Ecto neural progenitor cell (in vitro differentiated cells): ENCODE data around the gene HOXD12.

Source experiments
- DNase-seq: peaks from one replicate; pipeline ENCODE4 v3.0.0-alpha.2; 2018; ENCODE audit warnings: low spot score

Gene HOXD12

GRCh38 chr2:176148751-176149421 lies 49.3 kb downstream of the HOXD12 start:
- no peak for DNase-seq

DNA sequence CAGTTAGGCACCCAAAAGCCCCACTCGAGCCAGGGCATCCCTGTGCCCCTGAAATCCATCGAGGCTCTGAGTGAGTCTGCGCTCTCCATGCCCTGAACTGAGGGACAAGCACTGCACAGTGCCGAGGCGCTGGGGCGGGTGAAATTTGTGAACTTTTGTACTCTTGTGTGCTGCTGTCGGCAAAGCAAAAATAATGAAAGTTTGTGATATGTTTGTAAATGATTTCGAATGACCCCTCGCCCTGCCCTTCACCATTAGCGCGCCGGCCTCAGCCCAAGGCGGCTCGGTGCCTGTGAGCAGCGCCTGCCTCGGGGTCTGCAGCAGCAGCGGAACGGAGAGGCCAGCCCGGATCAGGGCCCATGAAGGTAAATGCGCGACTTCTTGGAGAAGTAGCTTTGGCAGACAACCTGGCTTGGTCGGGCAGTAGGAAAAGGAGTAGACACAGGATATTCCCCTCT lies 49.9 kb downstream of the HOXD12 start:
- no peak for DNase-seq

DNA sequence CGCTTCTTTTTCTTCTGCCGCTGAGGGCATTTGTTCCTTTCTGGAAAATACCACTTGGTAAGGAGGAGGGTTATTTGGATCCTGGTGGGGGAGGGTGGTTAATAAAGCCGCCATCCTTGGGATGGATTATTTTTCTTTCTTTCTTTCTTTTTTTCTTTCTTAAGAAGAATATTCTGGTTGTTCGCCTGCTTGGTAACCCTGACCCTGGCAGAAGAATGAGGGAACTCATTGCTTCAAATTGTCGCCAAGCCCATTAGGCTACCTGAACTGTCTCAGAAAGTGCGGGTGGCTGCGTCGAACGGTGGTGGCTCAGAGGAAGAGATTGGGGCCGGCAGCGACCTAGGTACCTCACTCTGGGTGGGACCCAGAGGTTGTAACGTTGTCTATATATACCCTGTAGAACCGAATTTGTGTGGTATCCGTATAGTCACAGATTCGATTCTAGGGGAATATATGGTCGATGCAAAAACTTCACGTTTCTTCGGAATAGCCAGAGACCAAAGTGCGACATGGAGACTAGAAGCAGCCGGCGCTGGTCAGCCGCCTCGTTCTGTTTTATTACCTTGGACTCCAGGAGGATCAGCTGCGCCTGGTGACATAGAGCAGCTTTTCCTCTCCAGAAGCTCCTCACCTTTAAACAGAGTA lies 50.5 kb downstream of the HOXD12 start:
- no peak for DNase-seq

DNA sequence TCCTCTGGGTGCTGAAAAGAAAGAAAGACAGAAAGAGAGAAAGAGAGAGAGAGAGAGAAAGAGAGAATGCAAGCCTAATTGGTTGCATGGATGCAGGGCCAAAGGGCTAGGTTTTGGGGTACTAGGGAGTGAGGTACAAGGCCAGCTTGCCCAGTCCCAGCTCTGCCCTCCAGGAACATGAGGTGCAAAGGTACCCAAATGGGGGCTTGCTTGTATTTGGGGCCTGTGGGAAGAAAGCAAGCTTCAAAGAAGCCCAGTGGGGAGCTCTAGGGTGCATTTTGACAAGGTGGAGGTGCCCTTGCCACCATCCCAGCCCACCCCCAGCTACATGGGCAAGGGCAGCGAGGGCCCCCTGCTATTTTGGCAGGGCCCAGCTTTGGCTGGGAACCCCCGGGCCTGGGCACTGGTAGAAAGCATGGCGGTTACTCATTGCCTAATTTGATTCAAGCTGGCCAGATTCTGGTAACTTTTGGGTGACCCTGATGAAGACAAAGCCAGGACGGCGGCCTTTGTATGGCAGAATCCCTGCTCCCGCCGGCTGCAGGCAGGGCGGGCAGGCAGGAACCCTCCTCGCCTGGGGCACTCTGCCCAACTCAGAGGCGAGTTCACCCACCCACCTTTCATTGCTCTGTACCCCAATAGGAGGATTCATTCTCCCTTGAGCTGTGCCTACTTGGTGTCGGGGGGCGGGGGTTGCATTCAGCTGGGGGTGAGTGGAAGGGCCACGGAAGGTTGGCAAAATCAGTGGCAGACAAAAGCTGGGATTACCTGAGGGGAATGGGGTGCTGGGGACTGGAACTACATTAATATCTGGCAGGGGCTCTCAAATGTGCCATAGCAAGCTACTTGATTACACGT lies 51.2 kb downstream of the HOXD12 start:
- no peak for DNase-seq

GRCh38 chr2:176151442-176152287 lies 52.1 kb downstream of the HOXD12 start, which contains the start of gene HOXD4:
TSS of gene HOXD4 (plus strand) at chr2:176151550. CDS start at chr2:176151634, 84 bp downstream.
- DNase-seq, result no peak
